CD4-positive, alpha-beta T cell treated with Interleukin-17A for 1 hour (primary cell): ENCODE results near the gene COL6A1.
"Not testable (repeated sequence)": the region's sequence is repeated elsewhere in the genome, so short reads cannot be mapped to it uniquely, and the experiment has no call there.

Experiments used
- DNase-seq: peaks from one replicate; pipeline ENCODE4 v3.0.0-alpha.2; 2020

Gene COL6A1

GRCh38 chr21:45945066-45945867 is 36.3 kb upstream of the COL6A1 start:
- DNase-seq, result no peak

- no peak for DNase-seq
These were observed 35.7 kb upstream of the COL6A1 start for GRCh38 chr21:45945868-45946210.

- DNase-seq, result no peak
These were observed 34.3 kb upstream of the COL6A1 start for GRCh38 chr21:45947296-45947695.

- DNase-seq, result no peak
These were observed 33.8 kb upstream of the COL6A1 start for GRCh38 chr21:45947716-45948255.

DNA sequence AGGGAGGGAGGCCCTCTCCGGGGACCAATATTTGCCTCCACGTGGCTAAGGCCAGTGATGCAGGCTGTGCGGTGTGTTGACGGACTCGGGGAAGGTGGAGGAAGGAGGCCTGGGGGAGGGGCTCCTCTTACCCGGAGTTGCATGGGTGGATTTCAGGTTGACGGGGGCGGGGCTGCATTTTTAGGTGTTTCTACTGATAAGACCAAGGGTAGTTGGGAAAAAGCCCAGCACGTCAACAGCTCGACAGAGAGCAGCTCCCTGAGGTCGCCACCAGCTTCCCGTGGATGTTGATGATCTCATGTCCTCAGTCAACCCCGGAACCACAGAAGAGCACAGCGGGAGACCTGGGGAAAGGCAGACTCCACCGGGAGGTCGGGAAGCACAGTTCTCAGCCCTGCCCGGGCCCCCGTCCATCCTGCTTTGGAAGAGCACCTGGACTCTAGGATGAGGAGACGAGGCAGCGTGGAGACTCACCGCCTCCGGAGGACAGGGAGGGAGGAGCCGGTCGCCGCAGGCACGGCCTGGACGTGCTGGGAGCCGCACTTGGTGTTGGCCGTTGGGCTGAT is 32.9 kb upstream of the COL6A1 start:
- no peak for DNase-seq

GRCh38 chr21:45949928-45950739 is 31.4 kb upstream of the COL6A1 start:
- no peak for DNase-seq

- no peak for DNase-seq
These were observed 30.6 kb upstream of the COL6A1 start for GRCh38 chr21:45950740-45951515.

DNA sequence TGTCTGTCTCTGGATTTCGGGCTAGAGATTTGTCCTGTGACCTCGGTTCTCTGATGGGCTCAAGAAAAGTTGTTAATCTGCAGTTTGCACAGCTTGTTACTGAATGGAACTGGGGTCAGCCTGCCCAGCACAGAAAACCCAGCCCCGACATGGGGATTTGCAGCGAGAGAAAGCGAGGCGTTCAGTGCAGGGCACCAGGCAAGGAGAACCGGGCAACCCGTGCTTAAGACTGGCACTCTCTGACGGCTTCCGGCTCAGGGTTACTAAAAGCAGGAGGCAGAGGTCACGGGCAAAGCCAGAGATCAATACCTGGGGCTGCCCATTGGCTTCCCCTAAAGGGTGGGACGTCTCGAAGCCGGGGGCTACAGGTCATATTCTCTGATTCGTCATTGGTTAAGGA is 29.9 kb upstream of the COL6A1 start:
- no peak for DNase-seq

DNA sequence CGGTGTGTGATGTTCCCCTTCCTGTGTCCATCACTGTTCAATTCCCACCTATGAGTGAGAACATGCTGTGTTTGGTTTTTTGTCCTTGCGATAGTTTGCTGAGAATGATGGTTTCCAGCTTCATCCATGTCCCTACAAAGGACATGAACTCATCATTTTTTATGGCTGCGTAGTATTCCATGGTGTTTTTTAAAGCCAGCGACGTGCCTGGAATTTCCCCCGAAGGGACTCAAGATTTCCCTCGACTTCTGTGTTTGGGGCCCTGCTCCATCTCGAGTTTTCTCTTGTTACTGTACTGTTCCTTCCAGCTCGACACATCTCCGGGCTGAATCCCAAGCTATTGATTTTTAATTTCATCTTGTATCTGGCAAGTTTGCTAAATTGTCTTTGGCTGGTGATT is 29.0 kb upstream of the COL6A1 start:
- not testable (repeated sequence) for DNase-seq

DNA sequence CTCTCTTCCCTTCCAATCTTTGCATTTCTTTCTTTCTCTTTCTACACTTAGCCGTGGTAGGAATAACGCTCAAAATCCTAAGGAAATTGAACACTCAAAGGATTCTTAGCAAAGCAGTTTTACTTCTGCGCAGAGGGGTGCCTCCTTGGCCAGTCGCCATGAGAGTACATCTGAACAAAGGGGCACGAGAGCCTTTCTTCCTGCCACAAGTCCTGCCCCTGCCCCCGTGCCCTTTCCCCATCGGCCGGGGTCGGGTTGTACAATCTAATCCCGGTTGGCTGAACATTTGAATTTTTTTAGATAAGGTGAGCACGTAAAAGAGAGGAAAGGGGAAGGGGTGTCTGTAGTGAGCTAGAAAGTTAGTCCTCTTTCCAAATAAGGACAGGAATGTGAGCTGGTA is 28.6 kb upstream of the COL6A1 start:
- no peak for DNase-seq

DNA sequence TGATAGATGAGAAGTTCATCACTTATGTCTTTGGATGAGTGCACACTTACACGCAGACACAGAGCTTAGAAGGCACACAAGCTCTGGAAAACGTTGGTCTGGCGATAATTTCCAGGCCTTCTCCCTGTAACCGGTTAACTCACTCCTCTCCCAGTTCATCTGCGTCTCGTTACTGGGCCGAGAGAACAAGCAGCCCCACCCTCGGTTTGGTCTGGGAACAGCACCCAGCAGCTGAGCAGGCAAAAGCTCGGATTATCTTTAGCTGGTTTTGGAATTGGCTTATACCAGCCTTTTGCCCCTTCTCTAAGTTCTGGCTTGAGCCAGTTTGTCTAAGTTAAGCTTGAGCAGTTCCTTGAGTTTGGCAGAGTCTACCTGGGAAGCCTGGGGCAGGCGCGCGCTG is 27.3 kb upstream of the COL6A1 start:
- DNase-seq, result no peak

- no peak for DNase-seq
These were observed 26.6 kb upstream of the COL6A1 start for GRCh38 chr21:45954921-45955320.

DNA sequence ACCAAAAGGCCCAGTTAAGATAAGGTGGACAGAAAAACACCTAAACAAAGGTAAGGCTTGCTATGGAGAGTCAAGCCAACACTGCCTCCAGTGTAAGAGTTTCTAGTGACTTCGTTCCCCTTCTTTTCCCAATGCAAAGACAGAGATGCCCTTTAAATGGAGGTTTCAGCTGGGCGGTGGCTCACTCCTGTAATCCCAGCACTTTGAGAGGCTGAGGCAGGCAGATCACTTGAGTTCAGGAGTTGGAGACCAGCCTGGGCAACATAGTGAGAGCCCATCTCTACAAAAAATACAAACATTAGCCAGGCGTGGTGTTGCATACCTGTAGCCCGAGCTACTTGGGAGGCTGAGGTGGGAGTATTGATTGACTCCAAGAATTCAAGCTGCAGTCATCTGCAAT is 24.0 kb upstream of the COL6A1 start:
- no peak for DNase-seq

DNA sequence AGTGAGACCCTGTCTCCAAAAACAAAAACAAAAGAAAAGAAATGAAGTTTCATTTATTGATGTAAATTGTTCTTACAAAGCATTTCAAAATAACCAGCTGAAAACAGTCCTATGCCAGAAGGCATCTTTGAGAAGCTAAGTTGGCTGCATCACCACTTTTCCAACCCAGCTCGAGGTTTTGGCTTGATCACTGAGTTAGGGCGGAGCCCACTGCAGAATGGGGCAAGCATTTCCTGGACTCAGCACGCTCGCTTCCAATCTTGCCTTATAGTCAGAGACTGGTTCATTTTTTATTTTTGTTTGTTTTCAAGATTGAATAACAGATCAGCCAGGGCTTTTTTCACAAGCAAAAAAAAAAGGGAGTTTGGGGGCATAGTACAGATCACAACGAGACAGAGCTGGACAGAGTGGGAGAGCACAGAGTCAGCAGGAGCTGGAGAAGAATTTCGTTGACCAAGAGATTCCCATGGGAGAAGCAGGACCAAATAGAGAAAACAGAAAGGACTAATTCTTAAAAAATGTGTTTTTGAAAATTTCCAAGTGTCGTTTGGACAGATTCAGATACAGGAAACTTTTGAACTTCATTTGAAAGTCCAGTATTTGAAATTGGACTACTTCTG is 23.5 kb upstream of the COL6A1 start:
- no peak for DNase-seq

DNA sequence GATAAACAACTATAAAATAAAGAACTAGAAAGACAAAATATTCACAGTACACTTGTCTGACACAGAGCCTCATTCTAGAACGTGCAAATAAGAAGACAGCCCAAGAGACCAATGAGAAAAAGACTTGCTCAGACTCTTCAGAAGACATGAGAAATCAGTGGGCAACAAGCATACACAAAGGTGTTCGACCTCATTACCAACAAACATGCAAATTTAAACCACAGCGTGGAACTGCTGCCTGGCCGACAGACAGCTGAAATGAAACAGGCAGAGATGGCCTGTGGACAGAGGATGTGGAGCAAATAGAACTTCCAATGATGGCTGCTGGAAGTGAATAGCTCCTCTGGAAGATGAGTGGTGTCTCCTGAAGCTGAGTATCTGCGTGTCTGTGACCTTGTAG is 22.4 kb upstream of the COL6A1 start:
- DNase-seq, result no peak

GRCh38 chr21:45959779-45960390 is 21.7 kb upstream of the COL6A1 start:
- no peak for DNase-seq

DNA sequence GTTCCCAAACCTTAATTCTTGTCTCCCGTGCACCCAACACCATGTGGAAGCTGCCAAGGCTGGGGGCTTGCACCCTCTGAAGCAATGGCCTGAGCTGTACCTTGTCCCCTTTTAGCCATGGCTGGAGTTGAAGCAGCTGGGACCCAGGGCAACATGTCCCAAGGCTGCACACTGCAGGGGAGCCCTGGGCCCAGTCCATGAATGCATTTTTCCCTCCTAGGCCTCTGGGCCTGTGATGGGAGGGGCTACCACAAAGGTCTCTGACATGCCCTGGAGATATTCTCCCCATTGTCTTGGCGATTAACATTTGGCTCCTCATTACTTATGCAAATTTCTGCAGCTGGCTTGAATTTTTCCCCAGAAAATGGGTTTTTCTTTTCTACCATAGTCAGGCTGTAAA is 20.2 kb upstream of the COL6A1 start:
- DNase-seq, result not testable (repeated sequence)

DNA sequence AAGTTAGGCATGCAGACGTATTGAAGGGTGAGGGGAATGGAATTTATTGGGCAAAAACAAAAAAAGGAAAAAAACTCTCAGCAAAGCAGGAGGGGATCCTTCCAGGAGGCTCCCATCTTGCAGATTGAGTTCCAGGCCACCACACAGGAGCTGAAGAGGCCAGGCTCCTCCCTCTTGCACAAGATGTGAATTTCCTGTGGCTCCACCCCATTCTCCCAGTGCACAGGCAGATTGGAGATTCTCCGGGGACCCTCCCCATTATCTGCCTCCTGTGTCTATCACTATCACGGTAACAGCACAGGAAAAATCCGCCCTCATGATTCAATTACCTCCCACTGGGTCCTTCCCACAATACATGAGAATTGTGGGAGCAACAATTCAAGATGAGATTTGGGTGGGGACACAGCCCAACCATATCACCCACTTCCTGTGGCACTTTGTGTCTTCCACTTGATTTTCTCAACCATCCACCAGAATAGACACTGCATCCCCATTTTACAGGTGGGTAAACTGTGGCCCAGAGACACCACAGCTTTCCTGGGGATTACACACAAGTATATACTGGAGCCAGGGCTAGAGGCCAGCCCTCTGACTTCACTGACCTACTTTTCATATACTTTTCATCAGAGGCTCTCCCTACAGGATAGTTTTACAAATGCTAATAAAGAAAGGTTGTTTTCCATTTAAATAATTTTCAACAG is 18.9 kb upstream of the COL6A1 start:
- no peak for DNase-seq

DNA sequence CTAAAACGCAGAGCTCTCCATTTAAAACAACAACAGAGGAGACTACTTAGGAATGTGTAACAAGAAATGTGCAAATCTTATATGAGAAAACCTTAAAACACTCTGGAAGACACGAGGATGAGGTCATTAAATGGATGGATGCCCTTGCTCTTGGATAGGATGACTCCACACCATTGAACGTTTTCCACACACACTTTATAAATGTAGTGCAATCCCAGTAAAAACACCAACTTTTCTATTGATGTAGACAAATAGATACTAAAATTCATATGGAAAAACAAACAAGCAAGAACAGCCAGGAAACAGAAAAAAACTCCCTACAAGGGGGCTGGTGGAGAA is 18.4 kb upstream of the COL6A1 start:
- DNase-seq, result no peak

GRCh38 chr21:45964649-45965048 is 16.9 kb upstream of the COL6A1 start:
- no peak for DNase-seq

DNA sequence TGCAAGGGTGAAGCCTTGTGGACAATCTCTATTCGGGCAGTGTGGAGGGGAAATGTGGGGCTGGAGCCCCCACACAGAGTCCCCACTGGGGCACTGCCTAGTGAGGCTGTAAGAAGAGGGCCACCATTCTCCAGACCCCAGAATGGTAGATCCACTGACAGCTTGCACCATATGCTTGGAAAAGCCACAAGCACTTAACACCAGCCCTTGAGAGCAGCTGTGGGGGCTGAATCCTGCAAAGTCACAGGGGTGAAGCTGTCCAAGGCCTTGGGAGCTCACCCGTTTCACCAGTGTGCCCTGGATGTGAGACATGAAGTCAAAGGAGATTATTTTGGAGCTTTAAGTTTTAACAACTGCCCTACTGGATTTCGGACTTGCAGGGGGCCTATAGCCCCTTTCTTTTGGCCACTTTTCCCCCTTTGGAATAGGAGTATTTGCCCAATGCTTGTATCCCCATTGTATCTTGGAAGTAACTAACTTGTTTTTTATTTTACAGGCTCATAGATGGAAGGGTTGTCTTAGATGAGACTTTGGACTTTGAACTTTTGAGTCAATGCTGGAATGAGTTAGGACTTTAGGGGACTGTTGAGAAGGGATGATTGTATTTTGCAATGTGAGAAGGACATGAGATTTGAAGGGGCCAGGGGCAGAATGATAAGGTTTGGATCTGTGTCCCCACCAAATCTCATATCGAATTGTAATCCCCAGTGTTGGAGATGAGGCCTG is 16.3 kb upstream of the COL6A1 start:
- DNase-seq, result no peak
